Activated T-cell treated with anti-CD3 and anti-CD28 coated beads, Interleukin-2, amount 50 U/mL, for 24 hours (primary cell): Measurements from ENCODE around the gene TMPRSS11F.
"Not testable (repeated sequence)": the region's sequence is repeated elsewhere in the genome, so short reads cannot be mapped to it uniquely, and the experiment has no call there.

Experiments used
- DNase-seq: peaks from one replicate; pipeline ENCODE4 v3.0.0-alpha.2; 2020
- H3K27ac Mint-ChIP-seq: 2 replicates; pipeline ENCODE4 v1.8.0; 2020; ENCODE audit warnings: mild to moderate bottlenecking, mixed read lengths
- H3K27me3 Mint-ChIP-seq: 2 replicates; pipeline ENCODE4 v1.8.0; 2020; ENCODE audit warnings: mixed read lengths
- H3K36me3 Mint-ChIP-seq: 2 replicates; pipeline ENCODE4 v1.8.0; 2020; ENCODE audit warnings: low read depth, mixed read lengths
- H3K4me1 Mint-ChIP-seq: 2 replicates; pipeline ENCODE4 v1.8.0; 2020; ENCODE audit warnings: low read depth, mixed read lengths
- H3K4me3 Mint-ChIP-seq: 2 replicates; pipeline ENCODE4 v1.8.0; 2020; ENCODE audit warnings: mild to moderate bottlenecking, moderate library complexity, mixed read lengths
- H3K9me3 Mint-ChIP-seq: 2 replicates; pipeline ENCODE4 v1.8.0; 2020; ENCODE audit warnings: mixed read lengths

Gene TMPRSS11F

DNA sequence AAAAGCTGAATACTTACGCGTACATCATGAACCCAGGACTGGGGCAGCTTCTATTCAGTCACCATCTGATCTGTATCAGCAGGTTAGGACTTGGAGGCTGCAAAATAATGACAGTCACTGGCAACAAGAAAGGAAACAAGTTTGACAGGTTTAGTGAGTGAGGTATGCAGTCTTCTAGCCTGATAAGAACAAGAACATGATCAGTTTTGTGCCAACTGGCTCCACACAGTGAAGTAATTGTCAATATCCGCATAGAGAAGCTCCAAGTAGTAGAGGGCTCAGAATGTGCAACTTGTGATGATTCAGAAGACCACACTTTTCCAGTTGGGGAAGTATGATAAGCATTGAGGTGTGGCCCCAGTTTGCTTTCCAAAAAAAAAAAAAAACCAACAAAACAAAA is at the start of gene TMPRSS11F:
TSS of gene TMPRSS11F (minus strand) at position 77 of the 400 bp plus-strand sequence. CDS start at position 28, 49 bp downstream.
- no peak within 1 kb of the TSS for H3K4me3 Mint-ChIP-seq
- no peak for DNase-seq
- peaks cover 7% of the 10 kb centered on the region for H3K27me3 Mint-ChIP-seq
- H3K27ac Mint-ChIP-seq: no peak within 1 kb of the TSS
- peaks cover 7% of the 10 kb centered on the region for H3K9me3 Mint-ChIP-seq
- no peaks in the 10 kb centered on the region for H3K36me3 Mint-ChIP-seq
- H3K4me1 Mint-ChIP-seq: no peaks in the 10 kb centered on the region

DNA sequence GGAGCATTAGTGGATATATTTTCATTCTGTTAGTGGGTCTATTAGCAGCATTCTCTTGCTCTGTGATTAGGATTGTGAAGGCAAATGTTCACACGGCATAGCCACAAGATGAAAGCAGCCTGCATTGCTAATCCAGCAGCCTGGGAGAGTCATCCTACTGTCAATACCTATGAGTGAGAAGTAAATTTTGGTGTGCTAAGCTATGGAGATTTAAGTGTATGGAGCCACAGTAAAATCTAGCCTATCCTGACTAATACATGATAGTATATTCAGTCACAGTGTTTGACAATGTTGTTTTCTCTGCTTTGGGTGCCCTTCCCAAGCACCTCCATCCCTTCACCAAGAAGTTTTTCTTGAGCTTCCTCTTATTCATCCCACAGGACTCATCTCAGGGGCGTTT is 47.2 kb upstream of the TMPRSS11F start:
- Mint-ChIP-seq H3K4me3 (no peak overlapping the region), H3K27ac (no peak overlapping the region), H3K27me3 (peaks cover 12% of the 10 kb centered on the region), H3K9me3 (no peaks in the 10 kb centered on the region), H3K4me1 (peaks cover 2% of the 10 kb centered on the region), H3K36me3 (no peaks in the 10 kb centered on the region)
- DNase-seq: no peak

DNA sequence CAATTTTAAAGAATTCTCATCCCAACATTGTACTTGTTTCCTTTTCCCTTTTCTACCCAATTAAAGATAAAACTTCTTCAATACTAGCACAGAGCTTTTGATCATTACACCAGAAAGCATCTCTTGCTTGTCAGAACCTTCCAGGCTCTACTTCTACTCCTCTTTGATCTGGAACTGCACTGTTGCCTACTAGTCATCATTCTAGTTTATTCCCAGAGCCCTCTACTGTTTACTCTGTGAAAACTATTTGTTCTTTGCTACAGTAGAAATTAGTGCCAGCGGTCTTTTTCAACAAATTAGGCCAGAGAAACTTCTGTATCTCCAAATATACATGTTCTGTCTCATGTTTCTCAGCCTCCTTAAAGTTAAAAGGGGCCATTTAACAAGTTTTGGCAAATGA is 46.8 kb upstream of the TMPRSS11F start:
- Mint-ChIP-seq H3K4me1 (peaks cover 2% of the 10 kb centered on the region), H3K9me3 (no peaks in the 10 kb centered on the region), H3K27ac (no peak overlapping the region), H3K27me3 (peaks cover 11% of the 10 kb centered on the region), H3K36me3 (no peaks in the 10 kb centered on the region), H3K4me3 (no peak overlapping the region)
- DNase-seq: no peak

DNA sequence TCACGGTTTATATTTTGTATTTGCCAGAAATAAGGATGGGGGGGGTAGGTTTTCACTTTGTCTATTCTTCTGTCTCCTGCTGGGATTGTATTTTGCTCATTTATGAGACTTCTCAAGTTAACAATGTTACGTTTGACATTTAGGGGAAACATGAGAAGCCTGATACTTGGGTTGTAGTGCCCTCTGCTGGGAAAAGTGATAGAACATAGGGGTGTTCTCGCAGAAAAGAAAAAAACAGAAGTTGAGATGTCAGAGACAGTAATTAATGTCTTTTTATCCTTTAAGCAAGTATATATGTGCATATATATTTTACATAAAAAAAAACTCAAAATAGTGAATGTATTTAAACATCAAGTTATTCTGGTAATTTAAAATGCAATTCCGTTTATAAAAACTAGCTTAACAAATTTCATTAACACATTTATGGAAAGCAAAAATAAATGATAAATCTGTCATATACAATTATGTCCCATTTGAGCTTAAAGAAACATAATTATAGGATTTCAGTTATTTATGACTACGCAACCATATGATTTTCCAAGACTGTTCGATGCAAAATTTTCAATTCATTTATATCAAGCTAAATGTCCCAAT is 46.0 kb upstream of the TMPRSS11F start:
- no peak overlapping the region for H3K4me3 Mint-ChIP-seq
- no peak overlapping the region for H3K27ac Mint-ChIP-seq
- DNase-seq: no peak
- peaks cover 9% of the 10 kb centered on the region for H3K27me3 Mint-ChIP-seq
- H3K9me3 Mint-ChIP-seq: no peaks in the 10 kb centered on the region
- H3K36me3 Mint-ChIP-seq: no peaks in the 10 kb centered on the region
- H3K4me1 Mint-ChIP-seq: peaks cover 2% of the 10 kb centered on the region

DNA sequence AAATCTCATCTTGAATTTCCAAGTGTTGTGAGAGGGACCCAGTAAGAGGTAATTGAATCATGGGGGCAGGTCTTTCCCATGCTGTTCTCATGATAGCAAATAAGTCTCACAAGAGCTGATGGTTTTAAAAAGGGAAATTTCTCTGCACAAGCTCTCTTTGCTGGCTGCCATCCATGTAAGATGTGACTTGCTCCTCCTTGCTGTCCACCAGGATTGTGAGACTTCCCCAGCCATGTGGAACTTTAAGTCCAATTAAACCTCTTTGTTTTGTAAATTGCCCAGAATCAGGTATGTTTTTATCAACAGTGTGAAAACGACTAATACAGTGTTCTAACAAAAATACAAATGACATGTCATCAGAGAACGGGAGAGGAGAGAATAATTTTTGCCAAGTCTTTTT is 44.7 kb upstream of the TMPRSS11F start:
- H3K9me3 Mint-ChIP-seq, H3K4me3 Mint-ChIP-seq, H3K27ac Mint-ChIP-seq, H3K27me3 Mint-ChIP-seq, H3K4me1 Mint-ChIP-seq, H3K36me3 Mint-ChIP-seq, DNase-seq: not testable (repeated sequence)

DNA sequence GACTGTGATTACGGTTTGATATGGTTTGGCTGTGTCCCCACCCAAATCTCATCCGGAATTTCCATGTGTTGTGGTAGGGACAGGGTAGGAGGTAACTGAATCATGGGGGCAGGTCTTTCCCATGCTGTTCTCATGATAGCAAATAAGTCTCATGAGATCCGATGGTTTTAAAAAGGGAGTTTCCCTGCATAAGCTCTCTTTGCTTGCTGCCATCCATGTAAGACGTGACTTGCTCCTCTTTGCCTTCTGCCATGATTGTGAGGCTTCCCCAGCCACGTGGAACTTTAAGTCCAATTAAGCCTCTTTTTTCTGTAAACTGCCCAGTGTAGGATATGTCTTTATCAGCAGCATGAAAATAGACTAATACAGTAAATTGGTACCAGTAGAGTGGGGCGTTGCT is 42.5 kb upstream of the TMPRSS11F start:
- not testable (repeated sequence) for H3K36me3 Mint-ChIP-seq, H3K4me1 Mint-ChIP-seq, H3K4me3 Mint-ChIP-seq, H3K27ac Mint-ChIP-seq, DNase-seq, H3K9me3 Mint-ChIP-seq
- H3K27me3 Mint-ChIP-seq: peaks cover 14% of the 10 kb centered on the region

DNA sequence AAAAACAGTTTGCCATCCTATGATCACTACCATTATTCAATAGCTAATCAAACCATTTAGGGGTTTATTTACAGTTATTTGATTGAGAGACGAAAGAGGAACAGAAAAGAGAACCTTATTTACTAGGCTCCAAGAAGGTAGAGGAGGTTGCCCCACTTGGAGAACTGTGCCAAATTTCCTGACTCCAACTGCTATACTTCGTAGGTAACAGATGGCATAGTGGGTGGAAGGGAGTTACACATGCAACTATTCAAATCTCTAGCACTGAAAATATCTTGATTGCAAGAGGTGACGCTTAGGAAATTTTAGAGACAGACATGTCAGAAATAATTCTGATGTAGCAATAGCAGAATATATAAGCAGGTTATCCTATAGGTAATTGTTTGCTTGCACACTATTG is 38.0 kb upstream of the TMPRSS11F start:
- no peak for DNase-seq
- H3K36me3 Mint-ChIP-seq: no peaks in the 10 kb centered on the region
- H3K4me1 Mint-ChIP-seq: no peaks in the 10 kb centered on the region
- no peak overlapping the region for H3K4me3 Mint-ChIP-seq
- H3K9me3 Mint-ChIP-seq: peaks cover 3% of the 10 kb centered on the region
- H3K27ac Mint-ChIP-seq: no peak overlapping the region
- peaks cover 22% of the 10 kb centered on the region for H3K27me3 Mint-ChIP-seq

DNA sequence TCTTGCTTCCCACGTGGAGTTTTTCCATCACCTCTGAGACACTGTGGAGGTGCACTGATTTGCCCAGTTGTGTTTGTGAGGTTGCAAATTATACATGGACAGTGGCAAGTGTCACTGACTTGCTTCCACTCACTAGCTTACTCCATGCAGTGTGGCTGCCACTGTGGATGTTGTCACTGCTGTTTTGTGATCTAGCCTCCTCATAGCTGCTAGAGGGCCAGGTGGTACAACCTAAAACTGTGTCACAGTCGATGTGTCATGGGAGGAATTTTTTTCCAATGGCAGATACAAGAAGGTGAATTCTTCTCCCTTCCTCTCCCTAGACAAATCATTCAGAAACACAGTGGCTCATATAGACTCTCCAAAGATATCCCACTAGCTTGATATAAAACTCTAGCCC is 37.5 kb upstream of the TMPRSS11F start:
- no peak overlapping the region for H3K27ac Mint-ChIP-seq
- no peak overlapping the region for H3K4me3 Mint-ChIP-seq
- H3K4me1 Mint-ChIP-seq: no peaks in the 10 kb centered on the region

DNA sequence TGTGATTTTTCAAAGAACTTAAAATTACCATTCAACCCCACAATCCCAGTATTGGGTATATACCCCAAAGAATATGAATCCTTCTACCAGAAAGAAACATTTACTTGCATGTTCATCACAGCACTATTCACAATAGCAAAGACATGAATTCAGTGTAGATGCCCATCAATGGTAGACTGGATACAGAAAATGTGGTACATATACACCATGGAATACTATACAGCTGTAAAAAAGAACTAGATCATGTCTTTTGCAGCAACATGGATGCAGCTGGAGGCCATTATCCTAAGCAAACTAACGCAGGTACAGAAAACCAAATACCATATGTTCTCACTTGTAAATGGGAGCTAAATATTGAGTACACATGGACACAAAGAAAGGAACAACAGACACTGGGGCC is 34.1 kb upstream of the TMPRSS11F start:
- DNase-seq: no peak
- peaks cover 3% of the 10 kb centered on the region for H3K9me3 Mint-ChIP-seq
- H3K4me3 Mint-ChIP-seq: no peak overlapping the region
- H3K27ac Mint-ChIP-seq: no peak overlapping the region
- no peaks in the 10 kb centered on the region for H3K4me1 Mint-ChIP-seq
- H3K36me3 Mint-ChIP-seq: no peaks in the 10 kb centered on the region
- H3K27me3 Mint-ChIP-seq: peaks cover 38% of the 10 kb centered on the region

More for the DNA sequence above, 37.5 kb upstream of the TMPRSS11F start:
- H3K9me3 Mint-ChIP-seq: peaks cover 3% of the 10 kb centered on the region
- H3K27me3 Mint-ChIP-seq: peaks cover 23% of the 10 kb centered on the region
- no peak for DNase-seq
- H3K36me3 Mint-ChIP-seq: no peaks in the 10 kb centered on the region

DNA sequence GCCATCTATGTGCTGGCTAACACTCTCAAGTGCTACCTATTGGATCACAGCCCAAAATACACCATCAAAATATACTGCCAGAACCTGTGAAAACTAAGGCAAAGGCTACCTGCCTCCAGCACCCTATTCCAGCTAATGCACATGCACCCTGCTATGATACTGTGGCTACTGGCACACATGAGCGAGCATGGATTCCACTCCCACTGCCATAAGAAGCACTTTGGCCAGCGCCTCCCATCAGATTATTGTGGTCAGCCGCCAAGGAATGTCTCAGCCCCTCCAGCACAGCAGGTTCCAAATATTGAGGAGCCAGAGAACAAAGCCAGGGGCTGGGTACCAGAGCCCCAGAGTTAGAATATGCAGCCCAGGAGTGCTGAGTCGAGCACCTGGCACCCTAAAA is 32.5 kb upstream of the TMPRSS11F start:
- H3K4me1 Mint-ChIP-seq: no peaks in the 10 kb centered on the region
- peaks cover 3% of the 10 kb centered on the region for H3K9me3 Mint-ChIP-seq
- H3K4me3 Mint-ChIP-seq: no peak overlapping the region
- peaks cover 38% of the 10 kb centered on the region for H3K27me3 Mint-ChIP-seq
- H3K36me3 Mint-ChIP-seq: no peaks in the 10 kb centered on the region
- no peak for DNase-seq
- H3K27ac Mint-ChIP-seq: no peak overlapping the region

DNA sequence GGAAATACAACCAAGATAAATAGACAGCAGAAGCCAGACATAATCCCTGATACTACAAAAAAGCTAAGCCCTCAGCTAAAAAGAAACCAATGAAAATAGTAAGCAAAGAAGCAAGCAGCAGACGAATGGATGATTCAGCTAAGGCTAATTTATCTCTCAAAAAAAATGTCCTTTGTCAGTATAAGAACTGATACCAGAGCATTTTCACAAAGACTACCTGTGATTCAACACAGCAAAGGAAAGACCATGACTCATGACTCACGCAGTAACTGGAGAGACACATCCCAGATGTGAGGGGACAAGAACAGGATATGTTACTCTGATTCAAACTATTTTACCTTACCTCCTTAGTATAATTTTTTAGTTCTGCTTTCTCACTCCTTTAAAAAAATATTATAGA is 22.7 kb upstream of the TMPRSS11F start:
- no peak overlapping the region for H3K4me3 Mint-ChIP-seq
- no peak overlapping the region for H3K27ac Mint-ChIP-seq
- H3K27me3 Mint-ChIP-seq: peaks cover 3% of the 10 kb centered on the region
- no peak for DNase-seq
- no peaks in the 10 kb centered on the region for H3K9me3 Mint-ChIP-seq
- no peaks in the 10 kb centered on the region for H3K36me3 Mint-ChIP-seq
- H3K4me1 Mint-ChIP-seq: no peaks in the 10 kb centered on the region

DNA sequence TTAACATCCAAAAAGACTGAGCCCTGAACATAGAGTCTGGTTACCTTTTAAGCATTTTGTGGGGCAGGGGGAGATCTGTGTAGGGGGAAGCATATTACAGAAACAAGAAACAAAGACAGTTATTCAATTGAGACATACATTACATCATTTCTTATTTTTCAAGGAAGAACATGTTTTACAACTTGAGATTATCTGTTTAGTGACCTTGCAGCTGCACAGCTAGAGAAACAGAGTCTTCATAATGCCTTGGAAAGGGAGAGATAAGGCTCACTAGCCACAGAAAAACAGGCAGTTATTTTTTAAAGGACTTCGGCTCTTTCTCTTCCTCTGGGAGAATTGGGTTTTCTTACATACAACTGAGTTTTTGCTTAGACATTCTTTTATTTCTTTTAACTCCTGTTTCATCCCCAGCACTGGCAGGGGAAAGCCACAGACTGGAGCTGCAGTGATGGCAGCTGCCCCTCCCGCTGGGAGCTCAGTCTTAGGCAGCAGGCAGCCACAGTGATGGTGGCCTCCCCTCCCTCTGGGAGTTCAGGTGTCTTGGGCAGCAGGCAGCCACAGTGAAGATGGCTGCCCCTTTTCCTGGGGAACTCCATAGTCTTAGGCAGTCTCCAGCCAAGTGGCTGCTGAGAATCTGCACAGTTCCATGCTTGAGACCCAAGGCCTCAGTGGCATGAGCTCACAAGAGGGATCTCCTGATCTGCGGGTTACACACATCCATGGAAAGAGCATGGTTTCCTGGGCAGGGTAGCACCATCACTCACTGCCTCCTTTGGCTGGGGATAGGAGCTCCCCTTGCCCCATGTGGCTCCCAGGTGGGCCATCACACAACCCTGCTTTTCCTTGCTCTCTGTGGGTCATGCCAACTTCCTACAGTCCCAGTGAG is 19.4 kb upstream of the TMPRSS11F start:
- Mint-ChIP-seq H3K36me3 (no peaks in the 10 kb centered on the region), H3K9me3 (no peaks in the 10 kb centered on the region), H3K4me1 (no peaks in the 10 kb centered on the region), H3K27me3 (peaks cover 7% of the 10 kb centered on the region), H3K27ac (no peak overlapping the region), H3K4me3 (no peak overlapping the region)
- no peak for DNase-seq

DNA sequence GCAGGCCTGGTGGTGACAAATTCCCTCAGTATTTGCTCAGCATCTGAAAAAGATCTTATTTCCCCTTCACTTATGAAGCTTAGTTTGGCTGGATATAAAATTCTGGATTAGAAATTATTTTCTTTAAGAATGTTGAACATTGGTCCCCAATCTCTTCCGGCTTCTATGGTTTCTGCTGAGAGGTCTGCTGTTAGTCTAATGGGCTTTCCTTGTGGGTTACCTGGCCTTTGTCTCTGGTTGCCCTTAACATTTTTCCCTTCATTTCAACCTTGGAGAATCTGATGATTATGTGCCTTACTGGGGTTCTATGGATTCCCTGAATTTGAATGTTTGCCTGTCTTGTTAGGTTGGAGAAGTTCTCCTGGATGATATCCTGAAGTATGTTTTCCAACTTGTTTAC is 17.4 kb upstream of the TMPRSS11F start:
- Mint-ChIP-seq H3K27ac (no peak overlapping the region), H3K36me3 (no peaks in the 10 kb centered on the region), H3K4me1 (no peaks in the 10 kb centered on the region)

DNA sequence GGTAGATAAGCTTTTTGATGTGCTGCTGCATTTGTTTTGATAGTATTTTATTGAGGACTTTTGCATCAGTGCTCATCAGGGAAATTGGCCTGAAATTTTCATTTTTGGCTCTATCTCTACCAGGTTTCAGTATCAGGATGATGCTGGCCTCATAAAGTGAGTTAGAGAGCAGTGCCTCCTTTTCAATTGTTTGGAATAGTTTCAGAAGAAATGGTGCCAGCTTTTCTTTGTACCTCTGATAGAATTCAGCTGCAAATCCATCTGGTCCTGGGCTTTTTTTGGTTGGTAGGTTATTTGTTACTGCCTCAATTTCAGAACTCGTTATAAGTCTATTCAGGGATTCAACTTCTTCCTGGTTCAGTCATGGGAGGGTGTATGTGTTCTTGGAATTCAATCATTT is 15.6 kb upstream of the TMPRSS11F start:
- H3K27ac Mint-ChIP-seq: no peak overlapping the region
- no peak overlapping the region for H3K4me3 Mint-ChIP-seq
- no peaks in the 10 kb centered on the region for H3K9me3 Mint-ChIP-seq
- no peaks in the 10 kb centered on the region for H3K36me3 Mint-ChIP-seq
- DNase-seq: no peak
- peaks cover 7% of the 10 kb centered on the region for H3K27me3 Mint-ChIP-seq
- H3K4me1 Mint-ChIP-seq: no peaks in the 10 kb centered on the region

More for the DNA sequence above, 17.4 kb upstream of the TMPRSS11F start:
- H3K4me3 Mint-ChIP-seq: no peak overlapping the region
- peaks cover 7% of the 10 kb centered on the region for H3K27me3 Mint-ChIP-seq
- DNase-seq: no peak
- no peaks in the 10 kb centered on the region for H3K9me3 Mint-ChIP-seq

DNA sequence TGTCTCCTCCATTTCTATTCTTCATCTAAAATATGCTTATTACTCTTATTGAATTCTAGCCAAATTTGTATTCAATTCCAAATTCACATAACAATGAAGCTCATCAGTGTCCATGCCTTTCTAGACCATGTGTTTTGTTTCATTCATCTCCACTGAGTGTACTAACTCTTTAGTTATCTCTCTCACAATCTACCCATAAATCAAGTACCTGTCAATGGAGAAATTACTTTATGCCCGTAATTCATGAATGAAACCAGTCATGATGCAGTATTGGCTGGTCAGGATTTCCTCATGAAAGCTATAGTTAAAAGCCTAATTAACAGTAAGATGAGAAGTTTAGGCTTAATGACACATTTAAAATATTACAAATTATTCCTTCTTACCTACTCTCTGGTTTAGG is 12.2 kb upstream of the TMPRSS11F start:
- Mint-ChIP-seq H3K27ac (no peak overlapping the region), H3K27me3 (peaks cover 5% of the 10 kb centered on the region), H3K4me1 (no peaks in the 10 kb centered on the region), H3K9me3 (no peaks in the 10 kb centered on the region), H3K36me3 (no peaks in the 10 kb centered on the region), H3K4me3 (no peak overlapping the region)
- no peak for DNase-seq
